SK-N-SH treated with all-trans-retinoic acid at 6 μM for 48 hours (cell line): ENCODE results near the gene HAUS8.

ENCODE experiments used
- ATAC-seq: fragments of 200-7000 bp; cut with Tn5 transposase; 3 replicates; pipeline ENCODE4 v1.9.1; 2020; ENCODE audit warnings: mild to moderate bottlenecking, moderate library complexity
- ARNTL ChIP-seq: fragments of 450-650 bp; formaldehyde crosslinking; IDR thresholded peaks from 2 replicates; pipeline ENCODE4 v1.5.0; 2020; ENCODE audit warnings: low read depth, mild to moderate bottlenecking, moderate library complexity, borderline replicate concordance
- BACH2 ChIP-seq: fragments of 250-450 bp; sonication (Bioruptor Pico); IDR thresholded peaks from 2 replicates; pipeline ENCODE4 v1.9.0; 2021; ENCODE audit warnings: mild to moderate bottlenecking, borderline replicate concordance
- CREB5 ChIP-seq: fragments of 250-450 bp; sonication (Bioruptor Pico); IDR thresholded peaks from 2 replicates; pipeline ENCODE4 v1.5.1; 2020; ENCODE audit warnings: low read depth, mild to moderate bottlenecking, moderate library complexity
- CSRNP3 ChIP-seq: fragments of 250-450 bp; sonication (Bioruptor Pico); IDR thresholded peaks from 2 replicates; pipeline ENCODE4 v1.5.1; 2021; ENCODE audit warnings: mild to moderate bottlenecking, moderate library complexity
- GLIS3 ChIP-seq: fragments of 250-450 bp; sonication (Bioruptor Pico); IDR thresholded peaks from 2 replicates; pipeline ENCODE4 v1.5.0; 2020; ENCODE audit warnings: mild to moderate bottlenecking, moderate library complexity
- OSR1 ChIP-seq: fragments of 250-450 bp; sonication (Bioruptor Pico); IDR thresholded peaks from 2 replicates; pipeline ENCODE4 v1.8.0; 2022; ENCODE audit warnings: moderate library complexity, mild to moderate bottlenecking, inconsistent platforms
- POU6F1 ChIP-seq: fragments of 250-450 bp; sonication (Bioruptor Pico); IDR thresholded peaks from 2 replicates; pipeline ENCODE4 v1.8.0; 2021; ENCODE audit warnings: low read depth, mild to moderate bottlenecking, moderate library complexity, borderline replicate concordance
- SNAI2 ChIP-seq: fragments of 250-450 bp; sonication (Bioruptor Pico); IDR thresholded peaks from 2 replicates; pipeline ENCODE4 v1.5.0; 2020; ENCODE audit warnings: mild to moderate bottlenecking, moderate library complexity
- TCF4 ChIP-seq: fragments of 250-450 bp; sonication (Bioruptor Pico); IDR thresholded peaks from 2 replicates; pipeline ENCODE4 v1.8.0; 2021; ENCODE audit warnings: mild to moderate bottlenecking, moderate library complexity, borderline replicate concordance
- ZC3H10 ChIP-seq: fragments of 250-450 bp; sonication (Bioruptor Pico); IDR thresholded peaks from 2 replicates; pipeline ENCODE4 v1.5.1; 2021; ENCODE audit warnings: mild to moderate bottlenecking, moderate library complexity
- ZFP3 ChIP-seq: fragments of 250-450 bp; sonication (Bioruptor Pico); IDR thresholded peaks from 2 replicates; pipeline ENCODE4 v1.5.0; 2020; ENCODE audit warnings: mild to moderate bottlenecking, moderate library complexity
- ZFP30 ChIP-seq: fragments of 450-650 bp; formaldehyde crosslinking; IDR thresholded peaks from 2 replicates; pipeline ENCODE4 v1.5.0; 2022; ENCODE audit warnings: mild to moderate bottlenecking, moderate library complexity
- ZNF565 ChIP-seq: fragments of 450-650 bp; formaldehyde crosslinking; conservative IDR thresholded peaks from 2 replicates; pipeline ENCODE4 v1.5.0; 2020; ENCODE audit warnings: low read depth, mild to moderate bottlenecking, moderate library complexity
- ZNF70 ChIP-seq: fragments of 450-650 bp; formaldehyde crosslinking; IDR thresholded peaks from 2 replicates; pipeline ENCODE4 v1.5.0; 2020; ENCODE audit warnings: mild to moderate bottlenecking, moderate library complexity
- ZNF8 ChIP-seq: fragments of 450-650 bp; formaldehyde crosslinking; IDR thresholded peaks from 2 replicates; pipeline ENCODE4 v1.5.0; 2020; ENCODE audit warnings: mild to moderate bottlenecking, moderate library complexity
- TF ChIP-seq, protein P1 (sequence below): fragments of 250-450 bp; sonication (Bioruptor Pico); IDR thresholded peaks from 2 replicates; pipeline ENCODE4 v1.8.0; 2020; ENCODE audit warnings: mild to moderate bottlenecking, moderate library complexity, borderline replicate concordance

HAUS8 gene

DNA sequence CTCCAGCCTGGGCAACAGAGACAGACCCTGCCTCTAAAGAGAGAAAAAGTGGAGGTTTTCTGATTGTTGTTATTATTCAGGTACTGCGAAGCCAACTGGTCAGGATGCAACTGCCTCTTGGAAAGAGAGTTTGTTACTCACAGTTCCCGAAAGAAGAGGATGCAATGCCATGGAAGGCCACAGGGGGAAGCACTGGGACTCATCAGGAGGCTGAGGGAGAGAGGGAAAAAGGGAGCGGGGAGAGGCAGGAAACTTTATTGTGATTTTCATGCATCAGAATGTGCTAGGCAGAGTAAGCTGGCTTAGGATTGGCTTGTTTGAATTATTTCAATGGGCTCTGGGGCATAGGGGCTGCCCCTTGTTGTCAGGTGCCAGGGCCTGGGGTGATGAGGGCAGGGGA lies 27.9 kb upstream of the HAUS8 start (continued):
- no peak for TF ChIP-seq CSRNP3 (CRISPR knock-in tag)
- TF ChIP-seq SNAI2 (CRISPR knock-in tag): no peak
- no peak for TF ChIP-seq ZFP30 (CRISPR knock-in tag)
- TF ChIP-seq CREB5 (CRISPR knock-in tag): no peak
- TF ChIP-seq, protein P1, sequence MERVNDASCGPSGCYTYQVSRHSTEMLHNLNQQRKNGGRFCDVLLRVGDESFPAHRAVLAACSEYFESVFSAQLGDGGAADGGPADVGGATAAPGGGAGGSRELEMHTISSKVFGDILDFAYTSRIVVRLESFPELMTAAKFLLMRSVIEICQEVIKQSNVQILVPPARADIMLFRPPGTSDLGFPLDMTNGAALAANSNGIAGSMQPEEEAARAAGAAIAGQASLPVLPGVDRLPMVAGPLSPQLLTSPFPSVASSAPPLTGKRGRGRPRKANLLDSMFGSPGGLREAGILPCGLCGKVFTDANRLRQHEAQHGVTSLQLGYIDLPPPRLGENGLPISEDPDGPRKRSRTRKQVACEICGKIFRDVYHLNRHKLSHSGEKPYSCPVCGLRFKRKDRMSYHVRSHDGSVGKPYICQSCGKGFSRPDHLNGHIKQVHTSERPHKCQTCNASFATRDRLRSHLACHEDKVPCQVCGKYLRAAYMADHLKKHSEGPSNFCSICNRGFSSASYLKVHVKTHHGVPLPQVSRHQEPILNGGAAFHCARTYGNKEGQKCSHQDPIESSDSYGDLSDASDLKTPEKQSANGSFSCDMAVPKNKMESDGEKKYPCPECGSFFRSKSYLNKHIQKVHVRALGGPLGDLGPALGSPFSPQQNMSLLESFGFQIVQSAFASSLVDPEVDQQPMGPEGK (CRISPR knock-in tag): no peak
- no peak for TF ChIP-seq GLIS3 (CRISPR knock-in tag)
- TF ChIP-seq ZNF8 (CRISPR knock-in tag): no peak

DNA sequence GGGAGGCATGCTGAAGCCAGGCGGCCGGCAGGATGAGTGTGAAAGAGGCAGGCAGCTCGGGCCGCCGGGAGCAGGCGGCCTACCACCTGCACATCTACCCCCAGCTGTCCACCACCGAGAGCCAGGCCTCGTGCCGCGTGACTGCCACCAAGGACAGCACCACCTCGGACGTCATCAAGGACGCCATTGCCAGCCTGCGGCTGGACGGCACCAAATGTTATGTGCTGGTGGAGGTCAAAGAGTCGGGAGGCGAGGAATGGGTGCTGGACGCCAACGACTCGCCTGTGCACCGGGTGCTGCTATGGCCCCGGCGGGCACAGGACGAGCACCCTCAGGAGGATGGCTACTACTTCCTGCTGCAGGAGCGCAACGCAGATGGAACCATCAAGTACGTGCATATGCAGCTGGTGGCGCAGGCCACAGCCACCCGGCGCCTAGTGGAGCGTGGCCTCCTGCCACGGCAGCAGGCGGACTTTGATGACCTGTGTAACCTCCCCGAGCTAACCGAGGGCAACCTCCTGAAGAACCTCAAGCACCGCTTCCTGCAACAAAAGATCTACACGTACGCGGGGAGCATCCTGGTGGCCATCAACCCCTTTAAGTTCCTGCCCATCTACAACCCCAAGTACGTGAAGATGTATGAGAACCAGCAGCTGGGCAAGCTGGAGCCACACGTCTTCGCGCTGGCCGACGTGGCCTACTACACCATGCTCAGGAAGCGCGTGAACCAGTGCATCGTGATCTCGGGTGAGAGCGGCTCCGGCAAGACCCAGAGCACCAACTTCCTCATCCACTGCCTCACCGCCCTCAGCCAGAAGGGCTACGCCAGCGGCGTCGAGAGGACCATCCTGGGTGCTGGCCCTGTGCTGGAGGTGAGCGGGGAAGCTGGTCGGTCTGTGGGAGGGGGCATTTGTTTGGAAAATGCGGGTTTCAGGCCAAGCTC lies 26.7 kb upstream of the HAUS8 start:
- TF ChIP-seq ZNF70 (CRISPR knock-in tag): no peak
- no peak for TF ChIP-seq SNAI2 (CRISPR knock-in tag)
- no peak for TF ChIP-seq ZC3H10 (CRISPR knock-in tag)
- no peak for TF ChIP-seq ZNF565
- TF ChIP-seq TCF4 (CRISPR knock-in tag): no peak
- ATAC-seq: no peak

- TF ChIP-seq POU6F1 (CRISPR knock-in tag) (no peak), TCF4 (CRISPR knock-in tag) (no peak), ZFP3 (CRISPR knock-in tag) (no peak), ZNF565 (no peak), OSR1 (CRISPR knock-in tag) (no peak), BACH2 (no peak)
- no peak for ATAC-seq
Measured at GRCh38 chr19:17098326-17098725, 23.1 kb upstream of the HAUS8 start.

GRCh38 chr19:17097593-17098126 lies 22.4 kb upstream of the HAUS8 start:
- TF ChIP-seq, protein P1 (CRISPR knock-in tag): no peak
- TF ChIP-seq POU6F1 (CRISPR knock-in tag) (no peak), ZFP3 (CRISPR knock-in tag) (peak; percentile 98), ZNF8 (CRISPR knock-in tag) (no peak), ARNTL (CRISPR knock-in tag) (no peak), TCF4 (CRISPR knock-in tag) (no peak)
- no peak; the same call in 2 of the 3 replicates for ATAC-seq
